HCT116 (cell line): ENCODE data around the gene NBAS. TPM values are rescaled to one million over a fixed set of nuclear protein-coding genes. Genes with fewer than 3 reads are reported as not detected.

Experiments
- ATAC-seq: fragments of 200-7000 bp; cut with Tn5 transposase; 2 replicates; pipeline ENCODE4 v1.9.1; 2020; ENCODE audit warnings: mild to moderate bottlenecking, moderate library complexity
- BruUV-seq: library from RNA; stranded (reverse); fragments of 400-500 nt; replicated peaks from 2 replicates; lab custom pipeline; 2021; lab: Mats Ljungman, UMichigan
- CTCF ChIA-PET: fragments of 300-600 bp; sonication (Branson Sonifier 250); formaldehyde crosslinking; loops from one replicate; lab custom pipeline; 2021; ENCODE audit warnings: antibody characterized with exemption; lab: Charles Lee
- POLR2A ChIA-PET: fragments of 300-600, 350-600 bp; sonication (Branson Sonifier 250); formaldehyde crosslinking; loops from one replicate; lab custom pipeline; 2021; ENCODE audit warnings: antibody characterized with exemption; lab: Charles Lee
- RAD21 ChIA-PET, 2 experiments: fragments of 300-600 bp; sonication (Branson Sonifier 250); formaldehyde crosslinking; loops; one replicate each; lab custom pipeline; 2023; ENCODE audit warnings: low total read pairs in 2 of 2; ENCODE audit not compliant: uncharacterized antibody in 2 of 2, unreplicated experiment in 2 of 2, low non-redundant PET in 1 of 2; lab: Charles Lee
- DNase-seq: peaks from one replicate; pipeline ENCODE4 v3.0.0-alpha.2; 2010; ENCODE audit warnings: low read depth, low spot score
- H2AFZ ChIP-seq: fragments of 200-600 bp; shearing (Covaris generic), sonication (generic); 2 replicates; pipeline ENCODE4 v1.6.1; 2017; ENCODE audit warnings: low read depth, mixed run types, mixed read lengths, antibody characterized with exemption, low read length; ENCODE audit not compliant: poor library complexity, severe bottlenecking
- H3K27ac ChIP-seq: 2 replicates; pipeline ENCODE4 v1.5.1; 2012; ENCODE audit warnings: low read depth, low read length
- H3K27me3 ChIP-seq: fragments of 200-600 bp; sonication (generic); 2 replicates; pipeline ENCODE4 v1.6.1; 2016; ENCODE audit warnings: mixed run types, low read length, mixed read lengths; ENCODE audit not compliant: insufficient read depth
- H3K36me3 ChIP-seq, 2 experiments: fragments of 200-500 bp in 1 of 2; fragments of 200-600 bp in 1 of 2; sonication (Bioruptor generic) in 1 of 2; sonication (generic) in 1 of 2; 2 replicates each; pipeline versions ENCODE4 v1.5.1 to v1.6.1; 2014 to 2016; ENCODE audit warnings: low read length in 2 of 2, inconsistent platforms in 1 of 2, mixed read lengths in 1 of 2, mixed run types in 1 of 2; ENCODE audit not compliant: insufficient read depth in 2 of 2, control insufficient read depth in 1 of 2
- H3K4me1 ChIP-seq, 2 experiments: fragments of 200-600 bp in 1 of 2; sonication (generic) in 1 of 2; 2 replicates each; pipeline versions ENCODE4 v1.5.1 to v1.6.1; 2012 to 2017; ENCODE audit warnings: low read length in 2 of 2, inconsistent platforms in 1 of 2, mild to moderate bottlenecking in 1 of 2, mixed read lengths in 1 of 2, mixed run types in 1 of 2, moderate library complexity in 1 of 2; ENCODE audit not compliant: insufficient read depth in 2 of 2, control insufficient read depth in 1 of 2
- H3K4me2 ChIP-seq: fragments of 200-600 bp; sonication (generic); 2 replicates; pipeline ENCODE4 v1.6.1; 2017; ENCODE audit warnings: mixed run types, low read length, mixed read lengths
- H3K4me3 ChIP-seq, 2 experiments: fragments of 200-600 bp in 1 of 2; sonication (generic) in 1 of 2; replicated peaks in 1 of 2; 2 replicates each; pipeline ENCODE4 v1.5.1; 2011 to 2016; ENCODE audit warnings: low read length in 2 of 2, control low read depth in 1 of 2, low read depth in 1 of 2, mild to moderate bottlenecking in 1 of 2, mixed read lengths in 1 of 2, mixed run types in 1 of 2
- H3K79me2 ChIP-seq: fragments of 200-600 bp; sonication (generic); 2 replicates; pipeline ENCODE4 v1.6.1; 2017; ENCODE audit warnings: mild to moderate bottlenecking, mixed run types, low read length, moderate library complexity, mixed read lengths; ENCODE audit not compliant: insufficient read depth
- H3K9ac ChIP-seq: fragments of 200-600 bp; sonication (generic); 2 replicates; pipeline ENCODE4 v1.6.1; 2016; ENCODE audit warnings: low read length, mixed read lengths
- H3K9me2 ChIP-seq: fragments of 200-600 bp; sonication (generic), shearing (Covaris generic); 2 replicates; pipeline ENCODE4 v1.6.1; 2017; ENCODE audit warnings: mixed run types, mild to moderate bottlenecking, moderate library complexity; ENCODE audit not compliant: insufficient read depth
- H3K9me3 ChIP-seq, 2 experiments: fragments of 200-500 bp in 1 of 2; fragments of 200-600 bp in 1 of 2; sonication (Bioruptor generic) in 1 of 2; sonication (generic) in 1 of 2; 2 replicates each; pipeline ENCODE4 v1.6.1; 2014 to 2017; ENCODE audit warnings: low read length in 2 of 2, mixed read lengths in 2 of 2, inconsistent platforms in 1 of 2, low read depth in 1 of 2, mild to moderate bottlenecking in 1 of 2, mixed run types in 1 of 2, moderate library complexity in 1 of 2; ENCODE audit not compliant: control insufficient read depth in 1 of 2, insufficient read depth in 1 of 2
- H4K20me1 ChIP-seq: fragments of 200-600 bp; sonication (generic), shearing (Covaris generic); 2 replicates; pipeline ENCODE4 v1.6.1; 2017; ENCODE audit warnings: mixed run types, mild to moderate bottlenecking, moderate library complexity; ENCODE audit not compliant: insufficient read depth
- ATF3 ChIP-seq: IDR thresholded peaks from 2 replicates; pipeline ENCODE4 v1.6.1; 2012
- ELF1 ChIP-seq: IDR thresholded peaks from 2 replicates; pipeline ENCODE4 v1.6.1; 2012; ENCODE audit warnings: low read depth, borderline replicate concordance
- EZH2 ChIP-seq: fragments of 200-600 bp; sonication (generic); IDR thresholded peaks from 2 replicates; pipeline ENCODE4 v1.6.1; 2017; ENCODE audit warnings: antibody characterized with exemption, mixed run types
- FOSL1 ChIP-seq: IDR thresholded peaks from 2 replicates; pipeline ENCODE4 v1.6.1; 2012; ENCODE audit warnings: low read depth
- JUND ChIP-seq: IDR thresholded peaks from 2 replicates; pipeline ENCODE4 v1.6.1; 2012
- RAD21 ChIP-seq: IDR thresholded peaks from 2 replicates; pipeline ENCODE4 v1.6.1; 2012; ENCODE audit warnings: low read depth, mild to moderate bottlenecking
- REST ChIP-seq: IDR thresholded peaks from 2 replicates; pipeline ENCODE4 v1.6.1; 2012; ENCODE audit warnings: low read depth
- YY1 ChIP-seq: IDR thresholded peaks from 2 replicates; pipeline ENCODE4 v1.6.1; 2011; ENCODE audit warnings: low read length, low read depth, moderate library complexity, mild to moderate bottlenecking; ENCODE audit not compliant: insufficient replicate concordance; ENCODE audit errors: extremely low read depth
- intact Hi-C: fragments of 100-400 bp; cut with micrococcal nuclease; formaldehyde crosslinking; loops from 2 replicates; pipeline ENCODE4 v1.10.0; 2022
- total RNA-seq: library from RNA; stranded (reverse); gene quantifications from one replicate; pipeline ENCODE4 v1.2.1, GENCODE V29; 2021; ENCODE audit not compliant: unreplicated experiment
- TF ChIP-seq, protein P1 (sequence below): IDR thresholded peaks from 2 replicates; pipeline ENCODE4 v1.6.1; 2011; ENCODE audit warnings: mild to moderate bottlenecking, low read length, moderate library complexity; ENCODE audit not compliant: insufficient replicate concordance; ENCODE audit errors: extremely low read depth

NBAS gene
- total RNA-seq, 1 experiment from 2014 or later: 32.8 TPM

- Histone ChIP-seq H3K4me1 (peaks cover 0 to 4% of the 10 kb centered on the region in 2 experiments; a peak in 1 of 4 replicates), H4K20me1 (no peaks in the 10 kb centered on the region), H3K79me2 (no peaks in the 10 kb centered on the region), H3K9me3 (no peaks in the 10 kb centered on the region), H3K4me2 (no peak overlapping the region), H3K9me2 (no peaks in the 10 kb centered on the region), H3K27me3 (no peaks in the 10 kb centered on the region), H3K36me3 (no peaks in the 10 kb centered on the region), H3K4me3 (no peak overlapping the region), H2AFZ (no peak overlapping the region), H3K9ac (no peak overlapping the region)
- BruUV-seq: no TSS peak
- DNase-seq: no peak
- ChIA-PET RAD21 (no interaction called here), CTCF (no interaction called here), POLR2A (no interaction called here)
- intact Hi-C loops: no loop called here
- no peak for ATAC-seq
- TF ChIP-seq RAD21 (no peak), REST (no peak), JUND (no peak)
- TF ChIP-seq, all 23 proteins: peak for 0
- no peak overlapping the region for H3K27ac ChIP-seq
These were observed 195.7 kb downstream of the NBAS start for GRCh38 chr2:15365411-15365810.

- ChIA-PET CTCF (no interaction called here), POLR2A (no interaction called here)
These were observed 196.6 kb downstream of the NBAS start for GRCh38 chr2:15364561-15364960.

More at GRCh38 chr2:15364561-15364960, 196.6 kb downstream of the NBAS start:
- no peak overlapping the region for H3K4me3 ChIP-seq
- H3K27me3 ChIP-seq: no peaks in the 10 kb centered on the region
- H3K9me3 ChIP-seq: no peaks in the 10 kb centered on the region
- H3K9me2 ChIP-seq: no peaks in the 10 kb centered on the region
- no peaks in the 10 kb centered on the region for H4K20me1 ChIP-seq
- DNase-seq: no peak
- H2AFZ ChIP-seq: no peak overlapping the region
- BruUV-seq: no TSS peak
- H3K36me3 ChIP-seq: no peaks in the 10 kb centered on the region
- peaks cover 0 to 4% of the 10 kb centered on the region in 2 experiments; a peak in 1 of 4 replicates for H3K4me1 ChIP-seq
- no peak overlapping the region for H3K27ac ChIP-seq
- no peak for ATAC-seq
- H3K79me2 ChIP-seq: no peaks in the 10 kb centered on the region
- TF ChIP-seq EZH2 (no peak), FOSL1 (no peak), YY1 (no peak), ATF3 (no peak), RAD21 (no peak), ELF1 (no peak), JUND (no peak)
- TF ChIP-seq, protein P1, sequence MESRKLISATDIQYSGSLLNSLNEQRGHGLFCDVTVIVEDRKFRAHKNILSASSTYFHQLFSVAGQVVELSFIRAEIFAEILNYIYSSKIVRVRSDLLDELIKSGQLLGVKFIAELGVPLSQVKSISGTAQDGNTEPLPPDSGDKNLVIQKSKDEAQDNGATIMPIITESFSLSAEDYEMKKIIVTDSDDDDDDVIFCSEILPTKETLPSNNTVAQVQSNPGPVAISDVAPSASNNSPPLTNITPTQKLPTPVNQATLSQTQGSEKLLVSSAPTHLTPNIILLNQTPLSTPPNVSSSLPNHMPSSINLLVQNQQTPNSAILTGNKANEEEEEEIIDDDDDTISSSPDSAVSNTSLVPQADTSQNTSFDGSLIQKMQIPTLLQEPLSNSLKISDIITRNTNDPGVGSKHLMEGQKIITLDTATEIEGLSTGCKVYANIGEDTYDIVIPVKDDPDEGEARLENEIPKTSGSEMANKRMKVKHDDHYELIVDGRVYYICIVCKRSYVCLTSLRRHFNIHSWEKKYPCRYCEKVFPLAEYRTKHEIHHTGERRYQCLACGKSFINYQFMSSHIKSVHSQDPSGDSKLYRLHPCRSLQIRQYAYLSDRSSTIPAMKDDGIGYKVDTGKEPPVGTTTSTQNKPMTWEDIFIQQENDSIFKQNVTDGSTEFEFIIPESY: no peak
- RAD21 ChIA-PET: no interaction called here
- no peak overlapping the region for H3K9ac ChIP-seq
- intact Hi-C loops: no loop called here
- H3K4me2 ChIP-seq: no peak overlapping the region
